A673 (cell line): ENCODE measurements around the gene GNAQ. TPM values are rescaled to one million over a fixed set of nuclear protein-coding genes. Genes with fewer than 3 reads are reported as not detected.
A peak's percentile ranks its signal among the peaks of the same experiment; 100 is the strongest.

Experiments used
- BruUV-seq: library from RNA; stranded (reverse); fragments of 400-500 nt; replicated peaks from 2 replicates; lab custom pipeline; 2021; lab: Mats Ljungman, UMichigan
- CTCF ChIA-PET: fragments of 300-600 bp; sonication (Branson Sonifier 250); formaldehyde crosslinking; loops from one replicate; lab custom pipeline; 2022; ENCODE audit warnings: antibody characterized with exemption; lab: Charles Lee
- POLR2A ChIA-PET: fragments of 300-600 bp; sonication (Branson Sonifier 250); formaldehyde crosslinking; loops from one replicate; lab custom pipeline; 2022; ENCODE audit warnings: antibody characterized with exemption; ENCODE audit not compliant: low non-redundant PET; lab: Charles Lee
- DNase-seq: peaks from one replicate; pipeline ENCODE4 v3.0.0-alpha.2; 2015; ENCODE audit warnings: low spot score
- H3K27ac ChIP-seq: fragments of 200-600 bp; sonication (generic); 2 replicates; pipeline ENCODE4 v1.5.1; 2016; ENCODE audit warnings: mixed run types, low read depth, mild to moderate bottlenecking, mixed read lengths, antibody characterized with exemption, low read length; ENCODE audit not compliant: poor library complexity, severe bottlenecking
- H3K27me3 ChIP-seq: fragments of 200-600 bp; sonication (generic); replicated peaks from 2 replicates; pipeline ENCODE4 v1.6.1; 2017; ENCODE audit warnings: mixed run types, low read depth, mild to moderate bottlenecking, mixed read lengths, antibody characterized with exemption, low read length; ENCODE audit not compliant: insufficient read depth, poor library complexity
- H3K36me3 ChIP-seq: fragments of 200-600 bp; sonication (generic); 2 replicates; pipeline ENCODE4 v1.6.1; 2016; ENCODE audit warnings: mixed run types, mild to moderate bottlenecking, mixed read lengths, antibody characterized with exemption, low read length; ENCODE audit not compliant: insufficient read depth, poor library complexity, severe bottlenecking
- H3K4me1 ChIP-seq: fragments of 200-600 bp; sonication (generic); 2 replicates; pipeline ENCODE4 v1.6.1; 2017; ENCODE audit warnings: mixed run types, mild to moderate bottlenecking, mixed read lengths, antibody characterized with exemption, low read length; ENCODE audit not compliant: insufficient read depth, poor library complexity, severe bottlenecking
- H3K4me3 ChIP-seq: fragments of 200-600 bp; sonication (generic); 2 replicates; pipeline ENCODE4 v1.5.1; 2016; ENCODE audit warnings: low read depth, mixed run types, mild to moderate bottlenecking, mixed read lengths, low read length; ENCODE audit not compliant: poor library complexity, severe bottlenecking
- H3K9me3 ChIP-seq: fragments of 200-600 bp; sonication (generic); 2 replicates; pipeline ENCODE4 v1.6.1; 2016; ENCODE audit warnings: mixed run types, low read depth, mild to moderate bottlenecking, mixed read lengths, antibody characterized with exemption, low read length; ENCODE audit not compliant: poor library complexity, severe bottlenecking
- CTCF ChIP-seq: fragments of 300-800, 200-600 bp; sonication (generic); conservative IDR thresholded peaks from 2 replicates; pipeline ENCODE4 v1.5.1; 2017; ENCODE audit warnings: low read depth, mild to moderate bottlenecking, antibody characterized with exemption, low read length, moderate library complexity, mixed read lengths
- EZH2 ChIP-seq: fragments of 200-600 bp; sonication (generic); IDR thresholded peaks from 2 replicates; pipeline ENCODE4 v1.6.1; 2017; ENCODE audit warnings: borderline replicate concordance, low read depth, mild to moderate bottlenecking, mixed read lengths, antibody characterized with exemption, low read length; ENCODE audit not compliant: poor library complexity, severe bottlenecking
- intact Hi-C: fragments of 100-400 bp; cut with micrococcal nuclease; formaldehyde crosslinking; loops from one replicate; pipeline ENCODE4 v1.10.0; 2022; ENCODE audit not compliant: unreplicated experiment
- total RNA-seq: library from RNA; stranded (reverse); gene quantifications from 2 replicates; pipeline ENCODE4 v1.2.3, GENCODE V29; 2021

The GNAQ gene
- total RNA-seq, 1 experiment from 2014 or later: 69.9 TPM

- CTCF ChIA-PET: no interaction called here
- Histone ChIP-seq H3K4me3 (no peak overlapping the region), H3K4me1 (peaks cover 8% of the 10 kb centered on the region), H3K27ac (peak overlapping the region; percentile 1), H3K36me3 (no peaks in the 10 kb centered on the region), H3K9me3 (no peaks in the 10 kb centered on the region), H3K27me3 (no peaks in the 10 kb centered on the region)
- TF ChIP-seq CTCF (peak; percentile 30; the same call in 1 of the 2 replicates), EZH2 (no peak)
- POLR2A ChIA-PET: no interaction called here
- intact Hi-C loops: no loop called here
- peak; percentile 74 for DNase-seq
- BruUV-seq: no TSS peak
Measured at GRCh38 chr9:77793849-77794248, 237.8 kb downstream of the GNAQ start.

- no TSS peak for BruUV-seq
Measured at GRCh38 chr9:77789891-77790290, 241.7 kb downstream of the GNAQ start.

GRCh38 chr9:77785341-77785740, 246.3 kb downstream of the GNAQ start:
- POLR2A ChIA-PET: no interaction called here
- Histone ChIP-seq H3K36me3 (no peaks in the 10 kb centered on the region), H3K9me3 (no peaks in the 10 kb centered on the region), H3K4me1 (no peaks in the 10 kb centered on the region), H3K4me3 (no peak overlapping the region), H3K27me3 (no peaks in the 10 kb centered on the region), H3K27ac (no peak overlapping the region)
- BruUV-seq: no TSS peak
- CTCF ChIA-PET: no interaction called here
- TF ChIP-seq CTCF: no peak
- TF ChIP-seq EZH2: no peak
- no peak for DNase-seq
- intact Hi-C loops: no loop called here

More at GRCh38 chr9:77789891-77790290, 241.7 kb downstream of the GNAQ start:
- Histone ChIP-seq H3K4me1 (peaks cover 8% of the 10 kb centered on the region), H3K36me3 (no peaks in the 10 kb centered on the region), H3K27me3 (no peaks in the 10 kb centered on the region), H3K27ac (no peak overlapping the region), H3K9me3 (no peaks in the 10 kb centered on the region), H3K4me3 (no peak overlapping the region)
- no peak for DNase-seq
- CTCF ChIA-PET: no interaction called here
- TF ChIP-seq CTCF (no peak), EZH2 (no peak)
- POLR2A ChIA-PET: no interaction called here
- intact Hi-C loops: no loop called here
